ENCODE measurements around the gene C18orf63.

Gene C18orf63

GRCh38 chr18:74356959-74357358, 41.3 kb downstream of the C18orf63 start:
- Histone ChIP-seq H3K4me1 (ENCODE audit: control insufficient read depth, low read length) (peaks cover under 1% of the 10 kb centered on the region; the same call in 1 of the 2 replicates), H3K4me2 (ENCODE audit: low read length) (no peak overlapping the region), H3K9me2 (replicated peaks; ENCODE audit: control insufficient read depth, low read length) (no peaks in the 10 kb centered on the region), H3K27me3 (ENCODE audit: control insufficient read depth, low read length) (peaks cover 18% of the 10 kb centered on the region), H3K27ac (ENCODE audit: low read depth, low read length) (no peak overlapping the region), H3K36me3 (ENCODE audit: control insufficient read depth, low read length) (no peaks in the 10 kb centered on the region), H3K4me3 (ENCODE audit: low read length) (no peak overlapping the region), H3F3A (ENCODE audit: control insufficient read depth, insufficient read depth) (no peaks in the 10 kb centered on the region), H4K20me1 (ENCODE audit: control insufficient read depth, insufficient read depth, low read depth, low read length) (no peaks in the 10 kb centered on the region), H3K9me3 (ENCODE audit: control insufficient read depth, insufficient read depth, low read length) (no peaks in the 10 kb centered on the region), H3K79me2 (ENCODE audit: control insufficient read depth, low read length) (no peaks in the 10 kb centered on the region)
- no peak for TF ChIP-seq EZH2phosphoT487 (IDR thresholded peaks at IDR 0.05; ENCODE audit: borderline replicate concordance, low read length)
- TF ChIP-seq CTCF (IDR thresholded peaks at IDR 0.05; ENCODE audit: low read depth, low read length, poor library complexity, severe bottlenecking) = no peak

- no peaks in the 10 kb centered on the region for H3K4me1 ChIP-seq (ENCODE audit: control insufficient read depth, low read length)
- no peaks in the 10 kb centered on the region for H3K36me3 ChIP-seq (ENCODE audit: control insufficient read depth, low read length)
- H4K20me1 ChIP-seq (ENCODE audit: control insufficient read depth, insufficient read depth, low read depth, low read length) = no peaks in the 10 kb centered on the region
- peaks cover 4% of the 10 kb centered on the region; the same call in 1 of the 2 replicates for H3F3A ChIP-seq (ENCODE audit: control insufficient read depth, insufficient read depth)
- no peak for TF ChIP-seq CTCF (IDR thresholded peaks at IDR 0.05; ENCODE audit: low read depth, low read length, poor library complexity, severe bottlenecking)
- TF ChIP-seq EZH2phosphoT487 (IDR thresholded peaks at IDR 0.05; ENCODE audit: borderline replicate concordance, low read length) = no peak
- no peak overlapping the region for H3K27ac ChIP-seq (ENCODE audit: low read depth, low read length)
- no peak overlapping the region for H3K4me3 ChIP-seq (ENCODE audit: low read length)
- H3K79me2 ChIP-seq (ENCODE audit: control insufficient read depth, low read length) = no peaks in the 10 kb centered on the region
- H3K27me3 ChIP-seq (ENCODE audit: control insufficient read depth, low read length) = peaks cover 3% of the 10 kb centered on the region; the same call in 1 of the 2 replicates
- H3K9me3 ChIP-seq (ENCODE audit: control insufficient read depth, insufficient read depth, low read length) = no peaks in the 10 kb centered on the region
- H3K9me2 ChIP-seq (replicated peaks; ENCODE audit: control insufficient read depth, low read length) = no peaks in the 10 kb centered on the region
- H3K4me2 ChIP-seq (ENCODE audit: low read length) = no peak overlapping the region
Measured at GRCh38 chr18:74360852-74361655, 45.4 kb downstream of the C18orf63 start.

GRCh38 chr18:74367905-74368304, 52.3 kb downstream of the C18orf63 start:
- Histone ChIP-seq H3K4me1 (ENCODE audit: control insufficient read depth, low read length) (no peaks in the 10 kb centered on the region), H3F3A (ENCODE audit: control insufficient read depth, insufficient read depth) (no peaks in the 10 kb centered on the region), H3K9me2 (replicated peaks; ENCODE audit: control insufficient read depth, low read length) (no peaks in the 10 kb centered on the region), H3K4me3 (ENCODE audit: low read length) (no peak overlapping the region), H3K27me3 (ENCODE audit: control insufficient read depth, low read length) (no peaks in the 10 kb centered on the region; the same call in 1 of the 2 replicates), H3K9me3 (ENCODE audit: control insufficient read depth, insufficient read depth, low read length) (no peaks in the 10 kb centered on the region), H3K4me2 (ENCODE audit: low read length) (no peak overlapping the region), H3K79me2 (ENCODE audit: control insufficient read depth, low read length) (no peaks in the 10 kb centered on the region), H4K20me1 (ENCODE audit: control insufficient read depth, insufficient read depth, low read depth, low read length) (no peaks in the 10 kb centered on the region), H3K36me3 (ENCODE audit: control insufficient read depth, low read length) (no peaks in the 10 kb centered on the region), H3K27ac (ENCODE audit: low read depth, low read length) (no peak overlapping the region)
- no peak for TF ChIP-seq EZH2phosphoT487 (IDR thresholded peaks at IDR 0.05; ENCODE audit: borderline replicate concordance, low read length)
- no peak for TF ChIP-seq CTCF (IDR thresholded peaks at IDR 0.05; ENCODE audit: low read depth, low read length, poor library complexity, severe bottlenecking)

All from DOHH2 (cell line).